ENCODE data around the gene PFKL.
"Not testable (repeated sequence)": the region's sequence is repeated elsewhere in the genome, so short reads cannot be mapped to it uniquely, and the experiment has no call there.

The PFKL gene

GRCh38 chr21:44295163-44295573 is 4.7 kb upstream of the PFKL start:
- no peak for DNase-seq

GRCh38 chr21:44295646-44296045 is 4.2 kb upstream of the PFKL start:
- no peak for DNase-seq

- DNase-seq, result no peak
Observed at GRCh38 chr21:44296103-44296519, 3.7 kb upstream of the PFKL start.

GRCh38 chr21:44296916-44297315 is 2.9 kb upstream of the PFKL start:
- DNase-seq, result no peak

GRCh38 chr21:44297525-44298290 is 2.1 kb upstream of the PFKL start:
- DNase-seq, result peak; percentile 34

GRCh38 chr21:44298301-44298700 is 1.6 kb upstream of the PFKL start:
- no peak for DNase-seq

GRCh38 chr21:44299085-44299457 is 782 bp upstream of the PFKL start:
- no peak for DNase-seq

- no peak for DNase-seq
Observed at GRCh38 chr21:44300262-44300959, 558 bp downstream of the PFKL start.

GRCh38 chr21:44301141-44301540 is 1.3 kb downstream of the PFKL start:
- no peak for DNase-seq

- DNase-seq, result no peak
Observed at GRCh38 chr21:44301961-44302406, 2.1 kb downstream of the PFKL start.

GRCh38 chr21:44302573-44303401 is 2.9 kb downstream of the PFKL start:
- DNase-seq, result not testable (repeated sequence)

GRCh38 chr21:44303490-44303981 is 3.7 kb downstream of the PFKL start:
- no peak for DNase-seq

- DNase-seq, result no peak
Observed at GRCh38 chr21:44304011-44304616, 4.3 kb downstream of the PFKL start.

GRCh38 chr21:44304877-44305293 is 5.0 kb downstream of the PFKL start:
- no peak for DNase-seq

- no peak for DNase-seq
Observed at GRCh38 chr21:44305691-44306090, 5.8 kb downstream of the PFKL start.

- no peak for DNase-seq
Observed at GRCh38 chr21:44306936-44307704, 7.3 kb downstream of the PFKL start.

GRCh38 chr21:44310628-44311507 is 11.0 kb downstream of the PFKL start:
- DNase-seq, result no peak

- DNase-seq, result no peak
Observed at GRCh38 chr21:44312089-44312488, 12.2 kb downstream of the PFKL start.

- no peak for DNase-seq
Observed at GRCh38 chr21:44312716-44313115, 12.9 kb downstream of the PFKL start.

- no peak for DNase-seq
Observed at GRCh38 chr21:44313451-44313850, 13.6 kb downstream of the PFKL start.

GRCh38 chr21:44314128-44314527 is 14.3 kb downstream of the PFKL start:
- DNase-seq, result no peak
